Measurements from ENCODE around the gene DSC3.

DSC3 gene

DNA sequence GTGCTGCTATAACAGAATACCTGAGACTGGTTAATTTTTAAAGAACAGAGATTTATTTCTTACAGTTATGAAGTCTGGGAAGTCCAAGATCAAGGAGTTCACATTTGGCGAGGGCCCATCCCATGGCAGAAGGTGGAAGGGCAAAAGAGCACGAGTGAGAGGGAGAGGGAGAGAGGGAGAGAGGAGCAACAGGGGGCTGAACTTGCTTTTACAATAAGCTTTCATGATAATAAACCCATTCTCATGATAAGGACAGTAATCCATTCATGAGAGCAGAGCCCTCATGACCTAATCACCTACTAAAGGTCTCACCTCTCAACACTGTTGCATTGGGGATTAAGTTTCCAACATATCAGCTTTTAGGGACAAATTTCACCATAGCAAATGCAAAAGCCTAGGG lies 45.3 kb downstream of the DSC3 start:
- Histone ChIP-seq H3K27me3 (ENCODE audit: low read length) (no peaks in the 10 kb centered on the region), H3F3A (ENCODE audit: insufficient read depth) (no peaks in the 10 kb centered on the region), H3K79me2 (ENCODE audit: insufficient read depth, low read length) (no peaks in the 10 kb centered on the region), H3K9ac (ENCODE audit: low read length) (no peak overlapping the region), H3K4me3 (ENCODE audit: insufficient read depth, low read length, poor library complexity, severe bottlenecking) (no peak overlapping the region), H3K9me2 (replicated peaks; ENCODE audit: insufficient read depth, low read length) (no peaks in the 10 kb centered on the region), H3K36me3 (ENCODE audit: low read length) (no peaks in the 10 kb centered on the region), H3K4me2 (ENCODE audit: low read depth, low read length, poor library complexity, severe bottlenecking) (no peak overlapping the region), H2AFZ (ENCODE audit: low read depth, low read length, severe bottlenecking) (no peak overlapping the region), H3K27ac (ENCODE audit: low read depth, low read length) (no peak overlapping the region), H3K9me3 (ENCODE audit: insufficient read depth, low read length) (no peaks in the 10 kb centered on the region), H4K20me1 (ENCODE audit: low read depth, low read length) (no peaks in the 10 kb centered on the region)
- TF ChIP-seq EZH2phosphoT487 (conservative IDR thresholded peaks at IDR 0.05; ENCODE audit: low read length) = no peak
- TF ChIP-seq, protein P1, sequence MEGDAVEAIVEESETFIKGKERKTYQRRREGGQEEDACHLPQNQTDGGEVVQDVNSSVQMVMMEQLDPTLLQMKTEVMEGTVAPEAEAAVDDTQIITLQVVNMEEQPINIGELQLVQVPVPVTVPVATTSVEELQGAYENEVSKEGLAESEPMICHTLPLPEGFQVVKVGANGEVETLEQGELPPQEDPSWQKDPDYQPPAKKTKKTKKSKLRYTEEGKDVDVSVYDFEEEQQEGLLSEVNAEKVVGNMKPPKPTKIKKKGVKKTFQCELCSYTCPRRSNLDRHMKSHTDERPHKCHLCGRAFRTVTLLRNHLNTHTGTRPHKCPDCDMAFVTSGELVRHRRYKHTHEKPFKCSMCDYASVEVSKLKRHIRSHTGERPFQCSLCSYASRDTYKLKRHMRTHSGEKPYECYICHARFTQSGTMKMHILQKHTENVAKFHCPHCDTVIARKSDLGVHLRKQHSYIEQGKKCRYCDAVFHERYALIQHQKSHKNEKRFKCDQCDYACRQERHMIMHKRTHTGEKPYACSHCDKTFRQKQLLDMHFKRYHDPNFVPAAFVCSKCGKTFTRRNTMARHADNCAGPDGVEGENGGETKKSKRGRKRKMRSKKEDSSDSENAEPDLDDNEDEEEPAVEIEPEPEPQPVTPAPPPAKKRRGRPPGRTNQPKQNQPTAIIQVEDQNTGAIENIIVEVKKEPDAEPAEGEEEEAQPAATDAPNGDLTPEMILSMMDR (IDR thresholded peaks at IDR 0.05; ENCODE audit: insufficient read depth, low read length, poor library complexity, severe bottlenecking) = no peak

DNA sequence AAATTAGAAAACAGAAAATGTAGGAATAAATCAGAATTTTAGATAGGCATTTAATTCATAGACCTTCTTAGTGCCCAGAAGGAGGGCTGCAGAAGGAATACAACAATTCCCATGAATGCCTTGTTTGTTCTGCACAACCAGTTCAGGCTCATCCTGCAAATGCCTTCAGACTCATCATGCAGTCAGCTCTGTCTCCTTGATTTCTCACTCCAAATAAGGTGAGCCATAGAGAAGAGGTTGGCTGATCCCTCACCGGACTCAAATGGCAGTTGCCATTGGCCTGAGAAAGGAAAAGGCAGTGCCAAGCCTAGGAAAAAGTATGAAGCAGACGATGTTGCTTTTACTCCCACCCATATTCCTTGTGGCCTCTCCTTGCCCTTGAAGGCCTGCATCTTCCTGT lies 50.3 kb downstream of the DSC3 start:
- no peak for TF ChIP-seq EZH2phosphoT487 (conservative IDR thresholded peaks at IDR 0.05; ENCODE audit: low read length)
- TF ChIP-seq, protein P1 (IDR thresholded peaks at IDR 0.05; ENCODE audit: insufficient read depth, low read length, poor library complexity, severe bottlenecking) = no peak
- Histone ChIP-seq H3F3A (ENCODE audit: insufficient read depth) (no peaks in the 10 kb centered on the region), H2AFZ (ENCODE audit: low read depth, low read length, severe bottlenecking) (no peak overlapping the region)

DNA sequence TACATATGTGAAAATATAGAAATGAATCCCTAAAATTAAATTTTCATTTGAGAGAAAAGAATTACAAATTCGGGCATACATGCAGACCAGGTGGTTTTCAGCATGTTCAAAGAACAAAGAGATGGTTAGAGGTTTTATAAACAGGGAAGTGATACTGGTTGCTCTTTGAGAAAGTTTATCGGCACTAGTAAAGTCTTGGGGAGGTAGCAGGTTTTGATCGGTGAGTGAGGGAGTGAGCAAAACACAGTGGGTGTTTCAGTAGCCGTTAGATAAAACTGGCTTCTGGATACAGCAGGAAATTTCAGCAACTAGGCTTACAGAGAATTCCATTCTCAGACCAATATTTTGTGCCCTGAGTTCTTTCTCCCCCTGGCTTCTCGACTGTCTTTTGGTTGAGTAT lies 51.1 kb downstream of the DSC3 start:
- H3K4me3 ChIP-seq (ENCODE audit: insufficient read depth, low read length, poor library complexity, severe bottlenecking) = no peak overlapping the region
- H4K20me1 ChIP-seq (ENCODE audit: low read depth, low read length) = no peaks in the 10 kb centered on the region
- no peak overlapping the region for H3K9ac ChIP-seq (ENCODE audit: low read length)
- no peaks in the 10 kb centered on the region for H3K79me2 ChIP-seq (ENCODE audit: insufficient read depth, low read length)
- no peak for TF ChIP-seq EZH2phosphoT487 (conservative IDR thresholded peaks at IDR 0.05; ENCODE audit: low read length)
- TF ChIP-seq, protein P1 (IDR thresholded peaks at IDR 0.05; ENCODE audit: insufficient read depth, low read length, poor library complexity, severe bottlenecking) = no peak
- no peak overlapping the region for H3K4me2 ChIP-seq (ENCODE audit: low read depth, low read length, poor library complexity, severe bottlenecking)
- no peaks in the 10 kb centered on the region for H3K36me3 ChIP-seq (ENCODE audit: low read length)
- H3K27ac ChIP-seq (ENCODE audit: low read depth, low read length) = no peak overlapping the region
- H2AFZ ChIP-seq (ENCODE audit: low read depth, low read length, severe bottlenecking) = no peak overlapping the region
- H3K9me2 ChIP-seq (replicated peaks; ENCODE audit: insufficient read depth, low read length) = no peaks in the 10 kb centered on the region
- no peaks in the 10 kb centered on the region for H3K27me3 ChIP-seq (ENCODE audit: low read length)
- H3F3A ChIP-seq (ENCODE audit: insufficient read depth) = no peaks in the 10 kb centered on the region
- no peaks in the 10 kb centered on the region for H3K9me3 ChIP-seq (ENCODE audit: insufficient read depth, low read length)

More for the DNA sequence above, 50.3 kb downstream of the DSC3 start:
- H3K9ac ChIP-seq (ENCODE audit: low read length) = no peak overlapping the region
- no peak overlapping the region for H3K4me2 ChIP-seq (ENCODE audit: low read depth, low read length, poor library complexity, severe bottlenecking)
- no peak overlapping the region for H3K27ac ChIP-seq (ENCODE audit: low read depth, low read length)
- H3K27me3 ChIP-seq (ENCODE audit: low read length) = no peaks in the 10 kb centered on the region
- no peaks in the 10 kb centered on the region for H3K9me2 ChIP-seq (replicated peaks; ENCODE audit: insufficient read depth, low read length)
- no peaks in the 10 kb centered on the region for H4K20me1 ChIP-seq (ENCODE audit: low read depth, low read length)
- H3K79me2 ChIP-seq (ENCODE audit: insufficient read depth, low read length) = no peaks in the 10 kb centered on the region
- no peak overlapping the region for H3K4me3 ChIP-seq (ENCODE audit: insufficient read depth, low read length, poor library complexity, severe bottlenecking)
- no peaks in the 10 kb centered on the region for H3K36me3 ChIP-seq (ENCODE audit: low read length)
- H3K9me3 ChIP-seq (ENCODE audit: insufficient read depth, low read length) = no peaks in the 10 kb centered on the region
